ENCODE results near the gene PTS. TPM values are rescaled to one million over a fixed set of nuclear protein-coding genes. Genes with fewer than 3 reads are reported as not detected.

The PTS gene
- total RNA-seq, 4 donors from 2014 or later = 27.2 to 48.0 (median 39.3) TPM

- no peaks in the 10 kb centered on the region for H3K9me3 ChIP-seq
- H3K27ac ChIP-seq = peak overlapping the region in 1 of 3 donors; percentile 30
- H3K36me3 ChIP-seq = no peaks in the 10 kb centered on the region
- intact Hi-C loops (cut with DNase I) = no loop called here
- peak; percentile 42 to 44 for DNase-seq
- H3K4me1 ChIP-seq = no peaks in the 10 kb centered on the region
- 37 to 50% methylated on average over 11 to 12 of the region's 12 CpGs for WGBS, 2 donors
- TF ChIP-seq CTCF (IDR thresholded peaks at IDR 0.05) (no peak), POLR2A (IDR thresholded peaks at IDR 0.05) (peak in 1 of 2 donors; percentile 50)
- H3K27me3 ChIP-seq = no peaks in the 10 kb centered on the region
- peak overlapping the region in 1 of 3 donors; percentile 17 for H3K4me3 ChIP-seq (replicated peaks in 1 of 3)
Observed at GRCh38 chr11:112270551-112271180, 44.4 kb downstream of the PTS start.

GRCh38 chr11:112271242-112271641, 45.0 kb downstream of the PTS start:
- no peak for DNase-seq
- no peaks in the 10 kb centered on the region for H3K36me3 ChIP-seq
- no peaks in the 10 kb centered on the region for H3K27me3 ChIP-seq
- no peak overlapping the region for H3K4me3 ChIP-seq (replicated peaks in 1 of 3)
- WGBS, 2 donors = 89 to 91% methylated on average over 4 of the region's 4 CpGs
- intact Hi-C loops (cut with DNase I) = no loop called here
- H3K27ac ChIP-seq = peak overlapping the region in 1 of 3 donors; percentile 30
- no peaks in the 10 kb centered on the region for H3K4me1 ChIP-seq
- no peaks in the 10 kb centered on the region for H3K9me3 ChIP-seq
- TF ChIP-seq CTCF (IDR thresholded peaks at IDR 0.05) = no peak
- no peak for TF ChIP-seq POLR2A (IDR thresholded peaks at IDR 0.05)

GRCh38 chr11:112273066-112273465, 46.8 kb downstream of the PTS start:
- Histone ChIP-seq H3K27ac (no peak overlapping the region), H3K27me3 (no peaks in the 10 kb centered on the region), H3K36me3 (no peaks in the 10 kb centered on the region), H3K4me3 (replicated peaks in 1 of 3) (no peak overlapping the region), H3K4me1 (no peaks in the 10 kb centered on the region), H3K9me3 (no peaks in the 10 kb centered on the region)
- intact Hi-C loops (cut with DNase I) = no loop called here
- TF ChIP-seq CTCF (IDR thresholded peaks at IDR 0.05) (no peak), POLR2A (IDR thresholded peaks at IDR 0.05) (no peak)
- DNase-seq = no peak
- 94 to 95% methylated on average over 1 of the region's 1 CpG for WGBS, 2 donors

- DNase-seq = no peak
- H3K4me3 ChIP-seq (replicated peaks in 1 of 3) = no peak overlapping the region
- no peaks in the 10 kb centered on the region for H3K36me3 ChIP-seq
- no peaks in the 10 kb centered on the region for H3K9me3 ChIP-seq
- H3K27me3 ChIP-seq = no peaks in the 10 kb centered on the region
- TF ChIP-seq POLR2A (IDR thresholded peaks at IDR 0.05) (no peak), CTCF (IDR thresholded peaks at IDR 0.05) (no peak)
- no peak overlapping the region for H3K27ac ChIP-seq
- H3K4me1 ChIP-seq = no peaks in the 10 kb centered on the region
- intact Hi-C loops (cut with DNase I) = no loop called here
- 86 to 91% methylated on average over 7 of the region's 7 CpGs for WGBS, 2 donors
Observed at GRCh38 chr11:112274007-112274783, 48.0 kb downstream of the PTS start.

GRCh38 chr11:112277029-112277428, 50.8 kb downstream of the PTS start:
- Histone ChIP-seq H3K36me3 (no peaks in the 10 kb centered on the region), H3K4me1 (peaks cover 0 to 4% of the 10 kb centered on the region in 2 donors), H3K27me3 (no peaks in the 10 kb centered on the region), H3K27ac (no peak overlapping the region), H3K4me3 (replicated peaks in 1 of 3) (no peak overlapping the region), H3K9me3 (no peaks in the 10 kb centered on the region)
- WGBS, 2 donors = 90 to 95% methylated on average over 1 of the region's 1 CpG
- intact Hi-C loops (cut with DNase I) = no loop called here
- TF ChIP-seq CTCF (IDR thresholded peaks at IDR 0.05) (no peak), POLR2A (IDR thresholded peaks at IDR 0.05) (no peak)
- no peak for DNase-seq

Measured in thyroid gland (tissue), 4 donors.